Fibroblast of lung (primary cell): Measurements from ENCODE around the gene OGG1. TPM values are rescaled to one million over a fixed set of nuclear protein-coding genes. Genes with fewer than 3 reads are reported as not detected.

ENCODE experiments used
- DNase-seq, 2 donors: peaks; one replicate each; pipeline versions ENCODE4 v3.0.0 to v3.0.0-alpha.2; 2010; ENCODE audit warnings: low read depth in 2 of 2
- H2AFZ ChIP-seq: 2 replicates; pipeline ENCODE4 v1.5.1; 2012; ENCODE audit warnings: low read length, control low read depth, inconsistent platforms
- H3K27ac ChIP-seq: 2 replicates; pipeline ENCODE4 v1.5.1; 2011; ENCODE audit warnings: low read length, control low read depth; ENCODE audit not compliant: insufficient read depth
- H3K27me3 ChIP-seq: 2 replicates; pipeline ENCODE4 v1.5.1; 2011; ENCODE audit warnings: mild to moderate bottlenecking, low read length; ENCODE audit not compliant: control insufficient read depth, insufficient read depth
- H3K36me3 ChIP-seq: 2 replicates; pipeline ENCODE4 v1.5.1; 2011; ENCODE audit warnings: low read length; ENCODE audit not compliant: control insufficient read depth, insufficient read depth
- H3K4me1 ChIP-seq: 2 replicates; pipeline ENCODE4 v1.5.1; 2011; ENCODE audit warnings: low read length; ENCODE audit not compliant: control insufficient read depth, insufficient read depth; ENCODE audit errors: extremely low read depth
- H3K4me2 ChIP-seq: 2 replicates; pipeline ENCODE4 v1.5.1; 2011; ENCODE audit warnings: low read length, control low read depth; ENCODE audit not compliant: insufficient read depth; ENCODE audit errors: extremely low read depth
- H3K4me3 ChIP-seq, 4 experiments: fragments of 200-600 bp in 1 of 4; sonication (generic) in 1 of 4; replicated peaks in 1 of 4; 2 replicates each; pipeline ENCODE4 v1.5.1; 2011 to 2016; ENCODE audit warnings: low read length in 4 of 4, low read depth in 3 of 4, mild to moderate bottlenecking in 3 of 4, control low read depth in 2 of 4, inconsistent platforms in 1 of 4, mixed read lengths in 1 of 4; ENCODE audit not compliant: insufficient read depth in 1 of 4; ENCODE audit errors: control extremely low read depth in 1 of 4
- H3K79me2 ChIP-seq: 2 replicates; pipeline ENCODE4 v1.5.1; 2012; ENCODE audit warnings: mild to moderate bottlenecking, low read length, inconsistent platforms; ENCODE audit not compliant: control insufficient read depth, insufficient read depth
- H3K9ac ChIP-seq: 2 replicates; pipeline ENCODE4 v1.5.1; 2011; ENCODE audit warnings: mild to moderate bottlenecking, low read length, control low read depth; ENCODE audit not compliant: insufficient read depth
- H3K9me3 ChIP-seq: 2 replicates; pipeline ENCODE4 v1.5.1; 2012; ENCODE audit warnings: low read depth, low read length; ENCODE audit not compliant: control insufficient read depth, insufficient read depth
- H4K20me1 ChIP-seq: 2 replicates; pipeline ENCODE4 v1.5.1; 2011; ENCODE audit warnings: low read length; ENCODE audit not compliant: control insufficient read depth, insufficient read depth; ENCODE audit errors: extremely low read depth
- EZH2 ChIP-seq: IDR thresholded peaks from 2 replicates; pipeline ENCODE4 v1.5.1; 2012; ENCODE audit warnings: low read length, control low read depth, mild to moderate bottlenecking; ENCODE audit errors: missing control alignments
- polyA plus RNA-seq, 2 donors: library from polyadenylated mRNA; depleted of rRNA in 1 of 2; stranded (reverse) in 1 of 2; unstranded in 1 of 2; fragments of >200 nt; gene quantifications; 2 replicates each; pipeline ENCODE4 v1.2.1, GENCODE V29; 2011 to 2012; ENCODE audit warnings: missing spikeins in 1 of 2
- total RNA-seq: library from RNA; depleted of rRNA; stranded (reverse); fragments of >200 nt; gene quantifications from 2 replicates; pipeline ENCODE4 v1.2.1, GENCODE V29; 2014
- TF ChIP-seq, protein P1 (sequence below), 2 donors: IDR thresholded peaks in 1 of 2; conservative IDR thresholded peaks in 1 of 2; 1 replicate in 1 of 2; 2 replicates in 1 of 2; pipeline ENCODE4 v1.5.1; 2011 to 2012; ENCODE audit warnings: low read length in 2 of 2, control low read depth in 1 of 2, inconsistent platforms in 1 of 2, low read depth in 1 of 2, mild to moderate bottlenecking in 1 of 2

The OGG1 gene
- total and polyA plus RNA-seq, 2 donors (not counting 1 experiment from before 2014, with no cell fraction given) = 20.1 to 24.4 TPM

- peaks cover 38% of the 10 kb centered on the region for H3K36me3 ChIP-seq
- no peak for DNase-seq
- peaks cover 11% of the 10 kb centered on the region for H3K4me1 ChIP-seq
- peaks cover under 1% of the 10 kb centered on the region for H3K79me2 ChIP-seq
- H3K27ac ChIP-seq = no peak overlapping the region
- H2AFZ ChIP-seq = no peak overlapping the region
- no peak overlapping the region for H3K9ac ChIP-seq
- no peaks in the 10 kb centered on the region for H4K20me1 ChIP-seq
- no peaks in the 10 kb centered on the region for H3K27me3 ChIP-seq
- no peaks in the 10 kb centered on the region for H3K9me3 ChIP-seq
- no peak for TF ChIP-seq EZH2
- TF ChIP-seq, protein P1, sequence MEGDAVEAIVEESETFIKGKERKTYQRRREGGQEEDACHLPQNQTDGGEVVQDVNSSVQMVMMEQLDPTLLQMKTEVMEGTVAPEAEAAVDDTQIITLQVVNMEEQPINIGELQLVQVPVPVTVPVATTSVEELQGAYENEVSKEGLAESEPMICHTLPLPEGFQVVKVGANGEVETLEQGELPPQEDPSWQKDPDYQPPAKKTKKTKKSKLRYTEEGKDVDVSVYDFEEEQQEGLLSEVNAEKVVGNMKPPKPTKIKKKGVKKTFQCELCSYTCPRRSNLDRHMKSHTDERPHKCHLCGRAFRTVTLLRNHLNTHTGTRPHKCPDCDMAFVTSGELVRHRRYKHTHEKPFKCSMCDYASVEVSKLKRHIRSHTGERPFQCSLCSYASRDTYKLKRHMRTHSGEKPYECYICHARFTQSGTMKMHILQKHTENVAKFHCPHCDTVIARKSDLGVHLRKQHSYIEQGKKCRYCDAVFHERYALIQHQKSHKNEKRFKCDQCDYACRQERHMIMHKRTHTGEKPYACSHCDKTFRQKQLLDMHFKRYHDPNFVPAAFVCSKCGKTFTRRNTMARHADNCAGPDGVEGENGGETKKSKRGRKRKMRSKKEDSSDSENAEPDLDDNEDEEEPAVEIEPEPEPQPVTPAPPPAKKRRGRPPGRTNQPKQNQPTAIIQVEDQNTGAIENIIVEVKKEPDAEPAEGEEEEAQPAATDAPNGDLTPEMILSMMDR (conservative IDR thresholded peaks at IDR 0.05 in 1 of 2, IDR thresholded peaks at IDR 0.05 in 1 of 2; ENCODE audit: low read depth in 1 of 2, low read length in 2 of 2) = no peak
- no peak overlapping the region for H3K4me3 ChIP-seq
- H3K4me2 ChIP-seq = no peak overlapping the region
These were observed 4.2 kb upstream of the OGG1 start for GRCh38 chr3:9745521-9745920.

- Histone ChIP-seq H3K27me3 (no peaks in the 10 kb centered on the region), H4K20me1 (no peaks in the 10 kb centered on the region), H3K79me2 (peaks cover 8% of the 10 kb centered on the region), H2AFZ (no peak overlapping the region), H3K4me2 (no peak overlapping the region), H3K9ac (no peak overlapping the region), H3K9me3 (no peaks in the 10 kb centered on the region), H3K4me1 (peaks cover 11% of the 10 kb centered on the region), H3K4me3 (no peak overlapping the region), H3K27ac (no peak overlapping the region), H3K36me3 (peaks cover 33% of the 10 kb centered on the region)
- TF ChIP-seq, protein P1 (conservative IDR thresholded peaks at IDR 0.05 in 1 of 2, IDR thresholded peaks at IDR 0.05 in 1 of 2; ENCODE audit: low read depth in 1 of 2, low read length in 2 of 2) = no peak
- TF ChIP-seq EZH2 = no peak
- peak; percentile 84 to 91 for DNase-seq
These were observed 3.4 kb upstream of the OGG1 start for GRCh38 chr3:9746330-9746729.

- Histone ChIP-seq H3K4me1 (peaks cover 11% of the 10 kb centered on the region), H3K4me2 (no peak overlapping the region), H3K4me3 (no peak overlapping the region), H3K9me3 (no peaks in the 10 kb centered on the region), H3K9ac (no peak overlapping the region), H3K27me3 (no peaks in the 10 kb centered on the region), H2AFZ (no peak overlapping the region), H3K36me3 (peaks cover 31% of the 10 kb centered on the region), H4K20me1 (no peaks in the 10 kb centered on the region), H3K27ac (no peak overlapping the region), H3K79me2 (peaks cover 11% of the 10 kb centered on the region)
- peak in 1 of 2 donors; percentile 62 for DNase-seq
- TF ChIP-seq, protein P1 (conservative IDR thresholded peaks at IDR 0.05 in 1 of 2, IDR thresholded peaks at IDR 0.05 in 1 of 2; ENCODE audit: low read depth in 1 of 2, low read length in 2 of 2) = no peak
- TF ChIP-seq EZH2 = no peak
These were observed 2.5 kb upstream of the OGG1 start for GRCh38 chr3:9747267-9747666.
